ENCODE data around the gene FAM118B. TPM values are rescaled to one million over a fixed set of nuclear protein-coding genes. Genes with fewer than 3 reads are reported as not detected.

The FAM118B gene
- total and polyA plus RNA-seq, 2 experiments from 2014 or later, result 13.7 to 33.9 TPM

- DNase-seq (ENCODE audit: low read depth in 1 of 2, low spot score in 1 of 2), result no peak
- Histone ChIP-seq H3K4me1 (ENCODE audit: low read depth) (no peaks in the 10 kb centered on the region), H3K9me3 (ENCODE audit: low read depth) (no peaks in the 10 kb centered on the region), H3K4me3 (no peak overlapping the region), H3K36me3 (no peaks in the 10 kb centered on the region), H3K27ac (no peak overlapping the region), H3K27me3 (no peaks in the 10 kb centered on the region)
- TF ChIP-seq, protein P1, sequence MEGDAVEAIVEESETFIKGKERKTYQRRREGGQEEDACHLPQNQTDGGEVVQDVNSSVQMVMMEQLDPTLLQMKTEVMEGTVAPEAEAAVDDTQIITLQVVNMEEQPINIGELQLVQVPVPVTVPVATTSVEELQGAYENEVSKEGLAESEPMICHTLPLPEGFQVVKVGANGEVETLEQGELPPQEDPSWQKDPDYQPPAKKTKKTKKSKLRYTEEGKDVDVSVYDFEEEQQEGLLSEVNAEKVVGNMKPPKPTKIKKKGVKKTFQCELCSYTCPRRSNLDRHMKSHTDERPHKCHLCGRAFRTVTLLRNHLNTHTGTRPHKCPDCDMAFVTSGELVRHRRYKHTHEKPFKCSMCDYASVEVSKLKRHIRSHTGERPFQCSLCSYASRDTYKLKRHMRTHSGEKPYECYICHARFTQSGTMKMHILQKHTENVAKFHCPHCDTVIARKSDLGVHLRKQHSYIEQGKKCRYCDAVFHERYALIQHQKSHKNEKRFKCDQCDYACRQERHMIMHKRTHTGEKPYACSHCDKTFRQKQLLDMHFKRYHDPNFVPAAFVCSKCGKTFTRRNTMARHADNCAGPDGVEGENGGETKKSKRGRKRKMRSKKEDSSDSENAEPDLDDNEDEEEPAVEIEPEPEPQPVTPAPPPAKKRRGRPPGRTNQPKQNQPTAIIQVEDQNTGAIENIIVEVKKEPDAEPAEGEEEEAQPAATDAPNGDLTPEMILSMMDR (IDR thresholded peaks at IDR 0.05; ENCODE audit: low read depth, low read length), result no peak
These were observed 28.7 kb upstream of the FAM118B start for GRCh38 chr11:126182787-126183445.

DNA sequence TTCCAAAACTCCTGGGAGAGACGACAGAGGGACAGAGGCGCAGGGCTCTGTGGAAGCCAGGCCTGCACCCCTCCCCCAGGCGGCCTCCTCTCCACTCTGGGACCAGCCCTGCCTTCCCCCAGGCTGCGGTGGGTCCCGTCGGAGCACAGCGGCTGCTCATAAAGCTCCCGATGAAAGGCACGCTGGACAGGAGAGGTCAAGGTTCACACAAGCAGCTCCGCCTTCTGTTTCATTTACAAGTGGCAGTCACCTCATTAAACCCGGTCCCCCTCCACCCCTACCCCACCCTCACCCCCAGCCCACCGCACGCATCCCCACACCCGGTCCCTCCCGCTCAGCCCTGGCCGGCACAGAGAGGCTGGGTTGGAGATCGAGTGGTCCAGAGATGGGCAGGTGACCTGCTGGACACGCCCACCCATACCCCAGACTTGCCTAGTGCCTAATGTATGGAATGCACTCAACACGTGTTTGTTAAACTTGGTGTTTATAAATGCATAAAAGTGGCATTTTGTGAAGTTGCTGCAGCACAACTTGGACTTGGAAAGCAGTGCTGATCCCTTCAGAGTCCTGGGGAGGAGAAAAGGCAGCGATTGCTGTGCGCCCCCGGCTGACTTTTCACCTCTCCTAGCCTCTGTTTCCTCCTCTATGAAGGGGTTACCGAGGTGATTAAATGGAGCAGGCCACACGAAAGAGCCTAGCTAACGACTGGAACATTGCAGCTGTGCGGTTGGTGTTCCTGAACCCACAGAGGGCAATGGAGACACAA is 26.1 kb upstream of the FAM118B start:
- Histone ChIP-seq H3K4me1 (ENCODE audit: low read depth) (peaks cover 7% of the 10 kb centered on the region), H3K27ac (no peak overlapping the region), H3K27me3 (no peaks in the 10 kb centered on the region), H3K9me3 (ENCODE audit: low read depth) (no peaks in the 10 kb centered on the region), H3K36me3 (no peaks in the 10 kb centered on the region), H3K4me3 (no peak overlapping the region)
- TF ChIP-seq, protein P1 (IDR thresholded peaks at IDR 0.05; ENCODE audit: low read depth, low read length), result no peak
- DNase-seq (ENCODE audit: low read depth in 1 of 2, low spot score in 1 of 2), result no peak

DNA sequence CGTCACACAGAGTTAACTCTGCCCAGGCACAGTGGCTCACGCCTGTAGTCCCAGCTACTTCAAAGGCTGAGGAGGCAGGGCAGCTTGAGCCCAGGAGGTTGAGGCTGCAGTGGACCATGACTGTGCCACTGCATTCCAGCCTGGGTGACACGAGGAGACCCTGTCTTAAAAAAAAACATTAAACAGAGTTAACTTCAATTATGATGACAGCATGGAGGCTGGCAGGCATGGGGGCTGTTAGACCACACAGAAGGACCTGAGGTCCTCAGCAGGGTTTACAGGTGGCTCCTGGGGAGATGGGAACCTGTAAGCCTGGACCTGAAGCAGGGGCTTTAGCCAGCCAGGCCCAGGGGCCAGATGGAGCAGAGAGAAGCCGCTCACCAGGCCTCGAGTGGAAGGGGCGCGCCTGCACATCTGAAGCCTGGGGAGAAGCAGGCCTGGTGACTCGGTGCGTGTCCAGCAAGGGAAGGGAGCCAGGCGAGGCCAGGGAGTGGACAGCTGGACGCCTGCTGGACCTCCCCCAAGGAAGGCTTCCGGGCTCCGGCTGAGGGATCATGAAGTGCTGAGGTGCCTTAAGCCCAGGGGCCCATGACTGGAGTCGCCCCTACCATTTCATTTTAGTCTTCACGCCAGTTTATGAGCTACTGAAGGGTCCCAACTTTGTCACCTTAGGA is 25.4 kb upstream of the FAM118B start:
- H3K9me3 ChIP-seq (ENCODE audit: low read depth), result no peaks in the 10 kb centered on the region
- H3K27ac ChIP-seq, result no peak overlapping the region
- no peaks in the 10 kb centered on the region for H3K27me3 ChIP-seq
- DNase-seq (ENCODE audit: low read depth in 1 of 2, low spot score in 1 of 2), result peak in 1 of 2 donors; percentile 21
- no peaks in the 10 kb centered on the region for H3K36me3 ChIP-seq
- H3K4me1 ChIP-seq (ENCODE audit: low read depth), result peaks cover 7% of the 10 kb centered on the region
- TF ChIP-seq, protein P1 (IDR thresholded peaks at IDR 0.05; ENCODE audit: low read depth, low read length), result no peak
- no peak overlapping the region for H3K4me3 ChIP-seq

DNA sequence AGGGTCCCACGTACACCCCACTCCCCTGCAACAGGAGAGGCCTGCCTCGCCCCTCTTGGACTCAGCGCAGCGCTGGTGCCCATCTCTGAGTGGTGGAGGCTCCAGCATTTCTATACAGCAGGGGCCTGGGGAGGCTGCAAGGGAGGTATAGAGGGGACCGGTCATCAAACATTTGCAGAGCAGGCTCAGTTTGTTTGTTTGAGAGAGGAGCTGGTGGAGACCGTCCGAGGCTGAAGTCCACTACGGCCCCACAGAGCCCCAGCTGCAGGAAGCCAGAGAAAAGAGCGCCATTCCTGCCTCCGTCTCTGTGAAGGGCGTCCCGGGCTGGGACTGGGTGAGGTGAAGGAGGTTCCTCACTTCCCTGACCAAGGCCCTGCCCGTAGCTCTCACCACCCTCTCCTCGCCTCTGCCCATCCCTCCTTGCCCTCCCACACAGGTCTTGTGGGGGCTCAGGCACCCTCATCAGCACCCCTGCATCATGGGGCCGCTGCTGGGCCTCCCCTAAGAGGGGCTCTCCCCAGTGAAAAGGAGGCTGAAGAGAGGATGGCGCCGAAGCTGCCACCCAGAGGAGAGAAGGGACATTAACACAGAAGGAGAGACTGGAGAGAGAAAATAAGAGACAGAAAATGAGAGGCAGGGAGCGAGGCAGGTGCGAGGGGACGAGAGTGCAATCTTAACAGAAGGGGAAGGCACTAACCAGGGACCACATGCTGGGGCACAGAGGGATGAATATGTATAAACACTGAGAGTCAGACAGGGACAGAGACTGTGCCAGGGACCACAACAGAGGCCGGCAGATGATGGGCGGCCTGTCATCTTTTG is 24.7 kb upstream of the FAM118B start:
- H3K9me3 ChIP-seq (ENCODE audit: low read depth), result no peaks in the 10 kb centered on the region
- TF ChIP-seq, protein P1 (IDR thresholded peaks at IDR 0.05; ENCODE audit: low read depth, low read length), result peak; percentile 29
- H3K4me1 ChIP-seq (ENCODE audit: low read depth), result peaks cover 7% of the 10 kb centered on the region
- DNase-seq (ENCODE audit: low read depth in 1 of 2, low spot score in 1 of 2), result no peak
- no peaks in the 10 kb centered on the region for H3K27me3 ChIP-seq
- H3K4me3 ChIP-seq, result no peak overlapping the region
- H3K27ac ChIP-seq, result no peak overlapping the region
- no peaks in the 10 kb centered on the region for H3K36me3 ChIP-seq

Data from cardiac muscle cell (in vitro differentiated cells and primary cell).